DOHH2 (cell line): ENCODE data around the gene MCF2L.

Experiments used
- H3F3A ChIP-seq: fragments of 200-600 bp; sonication (generic), shearing (Covaris generic); 2 replicates; pipeline ENCODE4 v1.6.0; 2016; ENCODE audit warnings: antibody characterized with exemption, mild to moderate bottlenecking; ENCODE audit not compliant: control insufficient read depth, insufficient read depth
- H3K27ac ChIP-seq: fragments of 200-600 bp; sonication (generic); 2 replicates; pipeline ENCODE4 v1.5.1; 2014; ENCODE audit warnings: low read depth, mild to moderate bottlenecking, low read length, moderate library complexity
- H3K27me3 ChIP-seq: fragments of 200-600 bp; sonication (generic); 2 replicates; pipeline ENCODE4 v1.6.1; 2014; ENCODE audit warnings: mild to moderate bottlenecking, low read length, mixed read lengths; ENCODE audit not compliant: control insufficient read depth
- H3K36me3 ChIP-seq: fragments of 200-600 bp; sonication (generic); 2 replicates; pipeline ENCODE4 v1.6.1; 2014; ENCODE audit warnings: mild to moderate bottlenecking, low read length, moderate library complexity, mixed read lengths; ENCODE audit not compliant: control insufficient read depth
- H3K4me1 ChIP-seq: fragments of 200-600 bp; sonication (generic); 2 replicates; pipeline ENCODE4 v1.6.1; 2014; ENCODE audit warnings: mild to moderate bottlenecking, low read length, mixed read lengths; ENCODE audit not compliant: control insufficient read depth
- H3K4me2 ChIP-seq: fragments of 200-600 bp; sonication (generic); 2 replicates; pipeline ENCODE4 v1.6.0; 2014; ENCODE audit warnings: mild to moderate bottlenecking, low read length, moderate library complexity
- H3K4me3 ChIP-seq: fragments of 200-600 bp; sonication (generic); 2 replicates; pipeline ENCODE4 v1.5.1; 2014; ENCODE audit warnings: mild to moderate bottlenecking, low read length, mixed read lengths
- H3K79me2 ChIP-seq: fragments of 200-600 bp; sonication (generic); 2 replicates; pipeline ENCODE4 v1.6.1; 2014; ENCODE audit warnings: mild to moderate bottlenecking, low read length, mixed read lengths; ENCODE audit not compliant: control insufficient read depth
- H3K9me2 ChIP-seq: fragments of 200-600 bp; sonication (generic); replicated peaks from 2 replicates; pipeline ENCODE4 v1.6.1; 2014; ENCODE audit warnings: mild to moderate bottlenecking, low read length, mixed read lengths; ENCODE audit not compliant: control insufficient read depth
- H3K9me3 ChIP-seq: fragments of 200-600 bp; sonication (generic); 2 replicates; pipeline ENCODE4 v1.6.1; 2014; ENCODE audit warnings: antibody characterized with exemption, low read length, mixed read lengths; ENCODE audit not compliant: control insufficient read depth, insufficient read depth
- H4K20me1 ChIP-seq: fragments of 200-600 bp; sonication (generic); 2 replicates; pipeline ENCODE4 v1.6.0; 2014; ENCODE audit warnings: low read depth, mild to moderate bottlenecking, antibody characterized with exemption, low read length, moderate library complexity; ENCODE audit not compliant: control insufficient read depth, insufficient read depth
- CTCF ChIP-seq: fragments of 200-600 bp; sonication (generic); IDR thresholded peaks from one replicate; pipeline ENCODE4 v1.5.1; 2014; ENCODE audit warnings: antibody characterized with exemption, mild to moderate bottlenecking, low read depth, low read length; ENCODE audit not compliant: poor library complexity, severe bottlenecking
- EZH2phosphoT487 ChIP-seq: fragments of 200-600 bp; sonication (generic); IDR thresholded peaks from 2 replicates; pipeline ENCODE4 v1.6.1; 2017; ENCODE audit warnings: borderline replicate concordance, mild to moderate bottlenecking, antibody characterized with exemption, low read length, moderate library complexity, mixed read lengths

MCF2L gene

GRCh38 chr13:113072376-113072775 is 103.4 kb downstream of the MCF2L start:
- no peaks in the 10 kb centered on the region for H3F3A ChIP-seq
- H3K36me3 ChIP-seq: no peaks in the 10 kb centered on the region
- H3K4me3 ChIP-seq: no peak overlapping the region
- H3K4me2 ChIP-seq: no peak overlapping the region
- no peaks in the 10 kb centered on the region for H4K20me1 ChIP-seq
- no peaks in the 10 kb centered on the region for H3K4me1 ChIP-seq
- no peaks in the 10 kb centered on the region for H3K79me2 ChIP-seq
- TF ChIP-seq CTCF: no peak
- no peak for TF ChIP-seq EZH2phosphoT487
- no peaks in the 10 kb centered on the region for H3K27me3 ChIP-seq
- no peaks in the 10 kb centered on the region for H3K9me3 ChIP-seq
- H3K27ac ChIP-seq: no peak overlapping the region
- H3K9me2 ChIP-seq: no peaks in the 10 kb centered on the region

- no peak overlapping the region for H3K27ac ChIP-seq
- no peaks in the 10 kb centered on the region for H3K9me2 ChIP-seq
- no peaks in the 10 kb centered on the region for H3K9me3 ChIP-seq
- no peak overlapping the region for H3K4me3 ChIP-seq
- no peaks in the 10 kb centered on the region for H3K27me3 ChIP-seq
- H3K79me2 ChIP-seq: no peaks in the 10 kb centered on the region
- no peak overlapping the region for H3K4me2 ChIP-seq
- H4K20me1 ChIP-seq: no peaks in the 10 kb centered on the region
- TF ChIP-seq CTCF (no peak), EZH2phosphoT487 (no peak)
- no peaks in the 10 kb centered on the region for H3F3A ChIP-seq
- H3K36me3 ChIP-seq: no peaks in the 10 kb centered on the region
- H3K4me1 ChIP-seq: no peaks in the 10 kb centered on the region
These were observed 104.9 kb downstream of the MCF2L start for GRCh38 chr13:113073942-113074341.

- H3K27ac ChIP-seq: no peak overlapping the region
- H3K4me3 ChIP-seq: no peak overlapping the region
- no peaks in the 10 kb centered on the region for H3K27me3 ChIP-seq
- H3F3A ChIP-seq: no peaks in the 10 kb centered on the region
- H4K20me1 ChIP-seq: no peaks in the 10 kb centered on the region
- no peaks in the 10 kb centered on the region for H3K36me3 ChIP-seq
- no peaks in the 10 kb centered on the region for H3K9me2 ChIP-seq
- H3K4me1 ChIP-seq: no peaks in the 10 kb centered on the region
- no peaks in the 10 kb centered on the region for H3K9me3 ChIP-seq
- no peaks in the 10 kb centered on the region for H3K79me2 ChIP-seq
- no peak overlapping the region for H3K4me2 ChIP-seq
- TF ChIP-seq EZH2phosphoT487 (no peak), CTCF (no peak)
These were observed 105.4 kb downstream of the MCF2L start for GRCh38 chr13:113074401-113074800.

GRCh38 chr13:113074876-113075275 is 105.9 kb downstream of the MCF2L start:
- no peaks in the 10 kb centered on the region for H3K4me1 ChIP-seq
- no peak overlapping the region for H3K4me3 ChIP-seq
- no peaks in the 10 kb centered on the region for H3K79me2 ChIP-seq
- H3F3A ChIP-seq: no peaks in the 10 kb centered on the region
- H3K9me2 ChIP-seq: no peaks in the 10 kb centered on the region
- no peaks in the 10 kb centered on the region for H3K36me3 ChIP-seq
- no peaks in the 10 kb centered on the region for H4K20me1 ChIP-seq
- H3K9me3 ChIP-seq: no peaks in the 10 kb centered on the region
- H3K4me2 ChIP-seq: no peak overlapping the region
- TF ChIP-seq EZH2phosphoT487 (no peak), CTCF (no peak)
- H3K27me3 ChIP-seq: no peaks in the 10 kb centered on the region
- H3K27ac ChIP-seq: no peak overlapping the region
